HG03457 (cell line): ENCODE measurements around the gene ZNF165.
A peak's percentile ranks its signal among the peaks of the same experiment; 100 is the strongest.
"Not testable (repeated sequence)": the region's sequence is repeated elsewhere in the genome, so short reads cannot be mapped to it uniquely, and the experiment has no call there.

ENCODE experiments used
- ATAC-seq: cut with Tn5 transposase; IDR thresholded peaks from one replicate; pipeline ENCODE4 v1.9.1; 2021; ENCODE audit warnings: moderate number of reproducible peaks; ENCODE audit not compliant: unreplicated experiment

Gene ZNF165

DNA sequence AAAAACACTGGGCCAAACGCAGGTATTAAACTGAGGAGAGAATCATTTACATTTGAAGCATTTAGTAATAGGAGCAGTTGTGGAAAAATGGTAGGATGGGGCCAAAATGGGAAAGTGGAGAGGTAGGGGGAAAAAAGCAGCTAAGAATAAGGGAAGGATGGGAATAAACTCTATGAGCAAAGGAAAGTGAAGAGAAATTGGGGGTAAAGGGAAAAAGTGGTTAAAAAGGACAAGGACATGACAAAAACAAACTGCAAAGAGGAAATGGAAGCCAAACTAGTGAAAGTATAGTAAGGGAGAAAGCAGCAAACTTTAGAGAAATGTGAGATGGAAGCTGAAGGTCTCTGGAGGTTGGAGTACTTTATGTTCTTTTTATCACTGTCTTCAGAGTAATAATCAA lies 37.8 kb downstream of the ZNF165 start:
- no peak for ATAC-seq

- no peak for ATAC-seq
Measured at GRCh38 chr6:28121876-28122275, 41.5 kb downstream of the ZNF165 start.

DNA sequence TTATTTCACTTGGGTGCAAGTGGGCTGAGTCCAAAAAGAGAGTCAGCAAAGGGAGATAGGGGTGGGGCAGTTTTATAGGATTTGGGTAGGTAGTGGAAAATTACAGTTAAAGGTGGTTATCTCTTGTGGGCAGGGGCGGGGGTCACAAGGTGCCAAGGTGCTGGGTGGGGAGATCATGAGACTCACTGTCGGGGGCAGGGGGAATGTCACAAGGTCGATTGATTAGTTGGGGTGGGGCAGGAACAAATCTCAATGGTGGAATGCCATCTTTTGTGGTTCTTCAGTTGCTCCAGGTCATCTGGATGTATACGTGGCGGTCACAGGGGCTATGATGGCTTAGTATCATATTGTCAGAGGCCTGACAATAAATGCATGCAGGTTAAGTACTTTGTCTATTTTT lies 41.9 kb downstream of the ZNF165 start:
- ATAC-seq: not testable (repeated sequence)

- peak; percentile 80 for ATAC-seq
Measured at GRCh38 chr6:28124350-28124970, 44.1 kb downstream of the ZNF165 start, which contains the start of gene ZSCAN16. ZSCAN16 (plus strand) TSS chr6:28124609; CDS start chr6:28125444, 835 bp downstream.

GRCh38 chr6:28124971-28125353 lies 44.6 kb downstream of the ZNF165 start:
- ATAC-seq: no peak

- ATAC-seq: no peak
Measured at GRCh38 chr6:28125401-28125800, 45.0 kb downstream of the ZNF165 start.

- ATAC-seq: no peak
Measured at GRCh38 chr6:28134015-28134414, 53.6 kb downstream of the ZNF165 start.

DNA sequence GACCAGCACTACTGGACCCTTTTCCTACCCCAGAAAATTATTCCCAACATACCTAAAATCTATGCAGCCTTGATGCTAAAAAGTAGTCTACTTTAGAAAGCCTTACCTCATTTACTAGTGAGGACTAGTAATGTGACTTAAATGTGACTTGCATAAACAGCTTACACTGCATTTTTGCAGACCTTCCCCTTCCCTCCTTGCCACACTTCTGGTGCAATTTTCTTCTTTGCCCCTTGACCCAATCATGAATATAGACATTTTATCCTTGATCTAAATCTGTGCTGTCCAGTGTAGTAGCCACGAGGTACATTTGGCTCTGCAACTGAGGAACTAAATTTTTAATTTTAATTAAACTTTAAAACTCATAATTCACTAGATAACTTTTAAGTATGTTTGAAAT lies 54.3 kb downstream of the ZNF165 start:
- no peak for ATAC-seq

DNA sequence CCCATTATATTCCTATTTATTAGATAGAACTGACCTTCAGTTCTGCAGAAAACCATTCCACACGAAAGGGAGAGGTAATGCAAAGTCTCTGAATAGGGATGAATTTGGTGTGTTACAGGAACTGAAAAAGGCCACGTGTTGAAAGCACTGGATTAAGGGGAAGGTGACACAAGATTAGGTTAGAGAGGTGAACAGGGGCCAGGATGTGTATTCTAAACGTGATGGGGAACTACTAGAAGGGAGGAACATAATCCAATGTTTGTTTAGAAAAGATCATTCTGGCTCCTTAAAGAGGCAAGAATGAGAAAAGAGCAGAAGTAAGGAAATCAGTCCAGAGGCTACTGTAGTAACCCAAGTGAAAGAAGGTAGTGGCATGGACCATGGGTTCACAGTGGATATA lies 55.0 kb downstream of the ZNF165 start:
- ATAC-seq: no peak

DNA sequence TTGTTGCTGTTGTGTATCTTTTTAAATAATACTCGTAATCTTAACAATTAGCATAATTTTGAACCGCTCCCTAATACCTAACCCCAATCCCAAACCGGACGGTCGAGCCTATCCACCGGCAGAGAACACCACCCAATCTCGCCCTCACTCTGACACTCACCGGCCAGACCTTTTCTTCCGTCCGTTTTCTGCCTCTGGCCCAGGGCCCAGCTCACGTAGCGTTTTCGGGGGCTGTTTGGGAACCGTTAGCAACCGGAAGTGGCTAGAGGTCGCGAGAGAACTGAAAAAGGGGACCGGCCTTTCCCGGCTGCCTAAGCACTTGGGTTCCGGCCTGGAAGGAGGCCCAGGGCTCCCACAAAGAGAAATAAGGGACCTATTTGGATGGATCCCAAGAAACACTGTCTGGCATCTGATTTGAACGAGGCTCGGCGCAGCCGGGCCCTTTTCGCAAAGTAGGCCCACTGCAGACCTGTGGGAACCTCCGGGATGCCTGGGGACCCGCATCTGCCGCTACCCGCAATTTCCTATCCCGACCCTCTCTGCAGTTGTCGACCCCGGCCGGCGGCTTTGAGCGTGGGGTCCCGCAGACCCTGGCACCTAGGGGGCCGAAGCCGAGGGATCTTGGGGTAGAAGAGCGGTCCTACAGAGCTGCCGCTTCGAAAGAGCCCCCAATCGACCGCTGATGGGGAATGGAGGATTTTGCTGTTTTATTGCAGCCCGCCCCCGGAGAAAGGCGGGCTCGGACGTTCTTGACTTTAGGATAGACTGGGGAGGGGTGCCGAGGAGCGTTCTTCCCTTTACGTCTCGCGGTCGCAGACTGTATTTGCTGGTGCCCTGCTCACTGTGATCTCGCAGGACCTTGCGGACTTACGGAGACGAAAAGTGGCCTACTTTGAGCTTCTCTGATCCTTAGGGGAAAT lies 56.5 kb downstream of the ZNF165 start:
- ATAC-seq: peak; percentile 51

DNA sequence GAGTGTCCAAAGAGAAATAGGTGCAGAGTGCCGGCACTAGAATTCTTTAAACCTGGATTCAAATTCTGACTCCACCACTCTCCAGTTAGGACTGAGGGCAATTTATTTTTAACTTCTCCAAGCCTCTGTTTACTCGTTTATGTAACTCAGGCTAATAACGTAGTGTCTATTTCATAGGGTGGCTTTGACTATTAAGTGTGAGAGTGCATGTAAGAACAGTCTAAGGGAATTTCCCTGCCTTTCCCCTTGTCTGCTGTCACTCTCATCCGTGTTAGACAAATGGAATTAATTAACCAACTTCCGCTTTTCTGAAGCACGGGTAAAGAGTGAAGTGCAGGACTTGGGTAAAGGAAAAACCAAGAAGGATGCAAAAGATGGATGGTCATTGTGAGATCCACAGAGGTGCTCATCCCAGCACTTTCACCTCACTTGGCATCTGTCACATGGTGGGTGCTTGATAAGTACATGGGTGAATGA lies 57.2 kb downstream of the ZNF165 start:
- ATAC-seq: no peak
